Karpas-422 (cell line): ENCODE results near the gene C1QTNF9B. TPM values are rescaled to one million over a fixed set of nuclear protein-coding genes. Genes with fewer than 3 reads are reported as not detected.
"Not testable (repeated sequence)": the region's sequence is repeated elsewhere in the genome, so short reads cannot be mapped to it uniquely, and the experiment has no call there.

Source experiments
- DNase-seq: peaks from one replicate; pipeline ENCODE4 v3.0.0-alpha.2; 2015
- H2AFZ ChIP-seq: fragments of 200-600 bp; sonication (generic); 2 replicates; pipeline ENCODE4 v1.6.1; 2014; ENCODE audit warnings: antibody characterized with exemption, low read length, mixed read lengths
- H3K27ac ChIP-seq: fragments of 200-600 bp; sonication (generic); 2 replicates; pipeline ENCODE4 v1.5.1; 2014; ENCODE audit warnings: mild to moderate bottlenecking, low read length, moderate library complexity
- H3K27me3 ChIP-seq: fragments of 200-600 bp; sonication (generic); 2 replicates; pipeline ENCODE4 v1.6.1; 2014; ENCODE audit warnings: low read length, mixed read lengths
- H3K36me3 ChIP-seq: fragments of 200-600 bp; sonication (generic); 2 replicates; pipeline ENCODE4 v1.6.1; 2014; ENCODE audit warnings: low read length, mixed read lengths; ENCODE audit not compliant: insufficient read depth
- H3K4me1 ChIP-seq: fragments of 200-600 bp; sonication (generic); 2 replicates; pipeline ENCODE4 v1.6.1; 2014; ENCODE audit warnings: mild to moderate bottlenecking, low read length, mixed read lengths
- H3K4me2 ChIP-seq: fragments of 200-600 bp; sonication (generic); 2 replicates; pipeline ENCODE4 v1.6.1; 2014; ENCODE audit warnings: low read length, low read depth, mild to moderate bottlenecking; ENCODE audit not compliant: poor library complexity, severe bottlenecking
- H3K4me3 ChIP-seq: fragments of 200-600 bp; sonication (generic); 2 replicates; pipeline ENCODE4 v1.5.1; 2014; ENCODE audit warnings: mild to moderate bottlenecking, antibody characterized with exemption, low read length, mixed read lengths
- H3K79me2 ChIP-seq: fragments of 200-600 bp; sonication (generic); 2 replicates; pipeline ENCODE4 v1.6.1; 2014; ENCODE audit warnings: mild to moderate bottlenecking, low read length, mixed read lengths
- H3K9ac ChIP-seq: fragments of 200-600 bp; sonication (generic); 2 replicates; pipeline ENCODE4 v1.6.0; 2014; ENCODE audit warnings: low read length
- H3K9me2 ChIP-seq: fragments of 200-600 bp; sonication (generic), shearing (Covaris generic); replicated peaks from 2 replicates; pipeline ENCODE4 v1.6.0; 2014; ENCODE audit warnings: mild to moderate bottlenecking, low read length, moderate library complexity; ENCODE audit not compliant: insufficient read depth
- H3K9me3 ChIP-seq: fragments of 300-700, 200-600 bp; sonication (generic); 2 replicates; pipeline ENCODE4 v1.6.1; 2014; ENCODE audit warnings: low read length, mixed read lengths
- H4K20me1 ChIP-seq: fragments of 200-600 bp; sonication (generic); 2 replicates; pipeline ENCODE4 v1.6.1; 2014; ENCODE audit warnings: mild to moderate bottlenecking, antibody characterized with exemption, low read length, low read depth; ENCODE audit not compliant: insufficient read depth
- total RNA-seq: library from RNA; depleted of rRNA; stranded (reverse); fragments of >200 nt; shearing (Covaris generic); gene quantifications from 2 replicates; pipeline ENCODE4 v1.2.3, GENCODE V29; 2014; ENCODE audit warnings: low replicate concordance

The C1QTNF9B gene
- total RNA-seq, 1 experiment from 2014 or later: not detected

- Histone ChIP-seq H3K79me2 (peaks cover 18% of the 10 kb centered on the region), H3K4me3 (peak within 1 kb of the TSS; percentile 92), H3K9me3 (no peaks in the 10 kb centered on the region), H3K36me3 (peaks cover 7% of the 10 kb centered on the region; the same call in 1 of the 2 replicates), H3K4me1 (peaks cover 33% of the 10 kb centered on the region), H3K27ac (peak within 1 kb of the TSS; percentile 78), H2AFZ (peak within 1 kb of the TSS; percentile 97), H3K27me3 (no peaks in the 10 kb centered on the region), H3K9ac (peak within 1 kb of the TSS; percentile 83), H3K4me2 (peak within 1 kb of the TSS; percentile 93), H4K20me1 (no peaks in the 10 kb centered on the region), H3K9me2 (no peaks in the 10 kb centered on the region)
- peak; percentile 98 for DNase-seq
These were observed 8.4 kb downstream of the C1QTNF9B start, which contains the start of gene MIPEP for GRCh38 chr13:23888658-23889614. Gene MIPEP (minus strand): TSS chr13:23889400. CDS start chr13:23889320, 80 bp downstream.

- not testable (repeated sequence) for H3K9me3 ChIP-seq, H3K27me3 ChIP-seq, H2AFZ ChIP-seq, H3K36me3 ChIP-seq, H3K4me2 ChIP-seq, H3K9me2 ChIP-seq, H3K27ac ChIP-seq, H3K4me3 ChIP-seq, H4K20me1 ChIP-seq, H3K9ac ChIP-seq, DNase-seq
- Histone ChIP-seq H3K4me1 (peaks cover 18% of the 10 kb centered on the region), H3K79me2 (peaks cover 18% of the 10 kb centered on the region)
These were observed 12.9 kb downstream of the C1QTNF9B start for GRCh38 chr13:23884361-23884760.

- Histone ChIP-seq H2AFZ (no peak overlapping the region), H4K20me1 (no peaks in the 10 kb centered on the region), H3K4me3 (no peak overlapping the region), H3K9ac (no peak overlapping the region), H3K79me2 (peaks cover 17% of the 10 kb centered on the region), H3K9me2 (no peaks in the 10 kb centered on the region), H3K27me3 (no peaks in the 10 kb centered on the region), H3K4me1 (peaks cover 18% of the 10 kb centered on the region), H3K9me3 (no peaks in the 10 kb centered on the region), H3K4me2 (no peak overlapping the region), H3K36me3 (peaks cover 9% of the 10 kb centered on the region; the same call in 1 of the 2 replicates), H3K27ac (no peak overlapping the region)
- no peak for DNase-seq
These were observed 14.0 kb downstream of the C1QTNF9B start for GRCh38 chr13:23883255-23883654.

- H3K36me3 ChIP-seq: peaks cover 11% of the 10 kb centered on the region; the same call in 1 of the 2 replicates
- H3K27me3 ChIP-seq, H3K4me2 ChIP-seq, H3K79me2 ChIP-seq, H3K4me1 ChIP-seq, H3K9me2 ChIP-seq, H3K9ac ChIP-seq, H3K9me3 ChIP-seq, H3K27ac ChIP-seq, H2AFZ ChIP-seq, DNase-seq, H4K20me1 ChIP-seq, H3K4me3 ChIP-seq: not testable (repeated sequence)
These were observed 15.9 kb downstream of the C1QTNF9B start for GRCh38 chr13:23881402-23881800.

- not testable (repeated sequence) for H3K27ac ChIP-seq, H3K9ac ChIP-seq, H3K27me3 ChIP-seq, H2AFZ ChIP-seq, H3K4me2 ChIP-seq, DNase-seq, H3K4me3 ChIP-seq, H3K9me3 ChIP-seq, H3K79me2 ChIP-seq, H3K9me2 ChIP-seq, H3K4me1 ChIP-seq, H4K20me1 ChIP-seq
- peaks cover 11% of the 10 kb centered on the region; the same call in 1 of the 2 replicates for H3K36me3 ChIP-seq
These were observed 16.6 kb downstream of the C1QTNF9B start for GRCh38 chr13:23880493-23881401.

GRCh38 chr13:23877286-23877685 lies 20.0 kb downstream of the C1QTNF9B start:
- H3K36me3 ChIP-seq: 0 out of 2 replicates have a peak, but pooled peaks cover 4% of the 10 kb centered on the region
- no peak for DNase-seq
- no peak overlapping the region for H3K4me2 ChIP-seq
- no peaks in the 10 kb centered on the region for H4K20me1 ChIP-seq
- H3K9me2 ChIP-seq: no peaks in the 10 kb centered on the region
- no peaks in the 10 kb centered on the region for H3K4me1 ChIP-seq
- H3K9me3 ChIP-seq: no peaks in the 10 kb centered on the region
- no peak overlapping the region for H2AFZ ChIP-seq
- H3K9ac ChIP-seq: no peak overlapping the region
- no peak overlapping the region for H3K27ac ChIP-seq
- no peaks in the 10 kb centered on the region for H3K79me2 ChIP-seq
- H3K27me3 ChIP-seq: no peaks in the 10 kb centered on the region
- H3K4me3 ChIP-seq: no peak overlapping the region

- Histone ChIP-seq H3K27ac (no peak overlapping the region), H3K9me2 (no peaks in the 10 kb centered on the region), H4K20me1 (no peaks in the 10 kb centered on the region), H3K9ac (no peak overlapping the region), H3K9me3 (no peaks in the 10 kb centered on the region), H3K4me2 (no peak overlapping the region), H3K4me3 (no peak overlapping the region), H3K79me2 (no peaks in the 10 kb centered on the region), H2AFZ (no peak overlapping the region), H3K27me3 (no peaks in the 10 kb centered on the region), H3K4me1 (peaks cover 3% of the 10 kb centered on the region), H3K36me3 (0 out of 2 replicates have a peak, but pooled peaks cover 4% of the 10 kb centered on the region)
- peak; percentile 59 for DNase-seq
These were observed 21.0 kb downstream of the C1QTNF9B start for GRCh38 chr13:23876265-23876664.
